ENCODE data around the gene MAGEB4. TPM values are rescaled to one million over a fixed set of nuclear protein-coding genes. Genes with fewer than 3 reads are reported as not detected.

MAGEB4 gene
- total RNA-seq, 3 donors from 2014 or later (not counting 1 experiment from before 2014, with no cell fraction given) = not detected

DNA sequence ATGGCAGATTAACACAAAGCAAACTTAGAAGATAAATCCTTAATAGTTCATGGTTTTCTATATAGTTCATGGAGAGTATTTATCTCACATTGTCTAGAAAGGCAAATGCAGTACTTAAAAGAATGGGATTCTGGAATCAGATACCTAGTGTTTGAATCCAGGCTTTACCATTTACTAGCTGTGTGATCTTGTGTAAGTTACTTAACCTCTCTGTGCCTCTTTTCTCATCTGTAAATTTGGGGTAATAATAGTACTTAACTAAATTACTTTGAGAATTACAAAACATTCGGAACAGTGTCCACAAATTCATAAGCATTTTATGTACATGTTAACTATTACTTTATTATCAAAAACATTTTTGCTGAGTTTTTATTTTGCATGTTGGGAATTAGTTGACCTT is 21.0 kb downstream of the MAGEB4 start:
- no peaks in the 10 kb centered on the region for H3K4me1 ChIP-seq (ENCODE audit: control insufficient read depth, insufficient read depth, low read length)
- no peaks in the 10 kb centered on the region for H3K36me3 Mint-ChIP-seq
- H3K4me1 Mint-ChIP-seq = no peaks in the 10 kb centered on the region
- no peaks in the 10 kb centered on the region for H3K27me3 ChIP-seq (ENCODE audit: control insufficient read depth, insufficient read depth, low read length)
- H3K4me3 ChIP-seq (ENCODE audit: low read length) = no peak overlapping the region
- peaks cover 2% of the 10 kb centered on the region in 2 donors for H3K9me3 Mint-ChIP-seq
- ATAC-seq (no peak), DNase-seq (no peak)
- no peak overlapping the region for H3K4me3 Mint-ChIP-seq
- H3K27me3 Mint-ChIP-seq (ENCODE audit: low read depth in 2 of 2) = no peaks in the 10 kb centered on the region
- no peaks in the 10 kb centered on the region for H3K36me3 ChIP-seq (ENCODE audit: control insufficient read depth, insufficient read depth, low read length)
- H3K9me3 ChIP-seq (ENCODE audit: control insufficient read depth, insufficient read depth, low read length) = no peaks in the 10 kb centered on the region
- TF ChIP-seq, protein P1, sequence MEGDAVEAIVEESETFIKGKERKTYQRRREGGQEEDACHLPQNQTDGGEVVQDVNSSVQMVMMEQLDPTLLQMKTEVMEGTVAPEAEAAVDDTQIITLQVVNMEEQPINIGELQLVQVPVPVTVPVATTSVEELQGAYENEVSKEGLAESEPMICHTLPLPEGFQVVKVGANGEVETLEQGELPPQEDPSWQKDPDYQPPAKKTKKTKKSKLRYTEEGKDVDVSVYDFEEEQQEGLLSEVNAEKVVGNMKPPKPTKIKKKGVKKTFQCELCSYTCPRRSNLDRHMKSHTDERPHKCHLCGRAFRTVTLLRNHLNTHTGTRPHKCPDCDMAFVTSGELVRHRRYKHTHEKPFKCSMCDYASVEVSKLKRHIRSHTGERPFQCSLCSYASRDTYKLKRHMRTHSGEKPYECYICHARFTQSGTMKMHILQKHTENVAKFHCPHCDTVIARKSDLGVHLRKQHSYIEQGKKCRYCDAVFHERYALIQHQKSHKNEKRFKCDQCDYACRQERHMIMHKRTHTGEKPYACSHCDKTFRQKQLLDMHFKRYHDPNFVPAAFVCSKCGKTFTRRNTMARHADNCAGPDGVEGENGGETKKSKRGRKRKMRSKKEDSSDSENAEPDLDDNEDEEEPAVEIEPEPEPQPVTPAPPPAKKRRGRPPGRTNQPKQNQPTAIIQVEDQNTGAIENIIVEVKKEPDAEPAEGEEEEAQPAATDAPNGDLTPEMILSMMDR (IDR thresholded peaks at IDR 0.05) = no peak
- WGBS (ENCODE audit: insufficient coverage) = no CpG with 5 or more reads among the region's 1 CpG
- H3K27ac ChIP-seq (ENCODE audit: low read length) = no peak overlapping the region
- intact Hi-C loops (cut with micrococcal nuclease) = no loop called here
- no peak overlapping the region for H3K27ac Mint-ChIP-seq

DNA sequence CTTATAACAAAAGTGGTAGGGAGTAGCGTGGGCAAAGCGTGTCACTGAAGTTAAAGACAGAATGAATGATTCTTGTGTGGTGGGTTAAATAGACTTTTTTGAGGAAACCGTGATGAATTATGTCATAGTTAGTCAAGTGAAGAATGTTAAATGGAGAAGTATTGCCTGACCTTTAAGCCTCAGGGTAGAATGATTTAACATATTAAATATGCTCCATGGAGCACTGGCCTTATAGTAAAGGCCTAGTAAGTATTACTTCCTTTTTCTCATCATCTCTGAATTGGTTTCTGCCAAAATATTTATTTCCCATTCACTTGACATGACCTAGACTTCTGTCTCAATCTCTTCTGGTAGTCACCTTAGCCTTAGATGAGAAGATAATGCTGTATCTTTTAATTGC is 28.8 kb downstream of the MAGEB4 start:
- 76% methylated on average over 3 of the region's 3 CpGs for WGBS (ENCODE audit: insufficient coverage)
- H3K4me1 ChIP-seq (ENCODE audit: control insufficient read depth, insufficient read depth, low read length) = no peaks in the 10 kb centered on the region

DNA sequence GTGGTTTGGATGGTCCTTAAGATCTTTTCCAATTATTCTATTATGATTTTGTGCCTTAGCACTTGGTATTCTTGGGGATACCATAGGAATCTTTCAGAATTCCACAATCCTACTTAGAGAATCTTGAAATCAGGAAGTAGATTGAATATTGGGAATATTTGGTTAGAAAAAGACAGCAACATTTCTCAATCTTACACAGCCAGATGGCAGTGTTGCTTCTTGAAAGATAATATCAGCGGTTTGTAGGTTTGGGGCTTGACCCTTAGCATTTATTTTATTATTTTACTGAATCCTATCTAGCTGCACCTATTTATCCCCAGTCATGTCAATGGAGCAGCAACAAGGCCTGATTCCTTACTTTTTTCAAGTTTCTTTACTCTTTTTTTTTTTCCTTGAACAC is 33.7 kb downstream of the MAGEB4 start:
- H3K36me3 Mint-ChIP-seq = no peaks in the 10 kb centered on the region
- H3K27ac Mint-ChIP-seq = no peak overlapping the region
- no peak overlapping the region for H3K4me3 Mint-ChIP-seq
- intact Hi-C loops (cut with micrococcal nuclease) = no loop called here
- Histone ChIP-seq H3K4me3 (ENCODE audit: low read length) (no peak overlapping the region), H3K9me3 (ENCODE audit: control insufficient read depth, insufficient read depth, low read length) (no peaks in the 10 kb centered on the region), H3K27me3 (ENCODE audit: control insufficient read depth, insufficient read depth, low read length) (no peaks in the 10 kb centered on the region), H3K4me1 (ENCODE audit: control insufficient read depth, insufficient read depth, low read length) (no peaks in the 10 kb centered on the region), H3K27ac (ENCODE audit: low read length) (no peak overlapping the region), H3K36me3 (ENCODE audit: control insufficient read depth, insufficient read depth, low read length) (no peaks in the 10 kb centered on the region)
- H3K9me3 Mint-ChIP-seq = peaks cover 3 to 4% of the 10 kb centered on the region in 2 donors
- WGBS (ENCODE audit: insufficient coverage) = no CpG with 5 or more reads among the region's 1 CpG
- peaks cover 0 to 9% of the 10 kb centered on the region in 2 donors for H3K27me3 Mint-ChIP-seq (ENCODE audit: low read depth in 2 of 2)
- no peak for ATAC-seq
- no peak for DNase-seq
- TF ChIP-seq, protein P1 (IDR thresholded peaks at IDR 0.05) = no peak
- H3K4me1 Mint-ChIP-seq = no peaks in the 10 kb centered on the region

More for the DNA sequence above, 28.8 kb downstream of the MAGEB4 start:
- peaks cover 5 to 6% of the 10 kb centered on the region in 2 donors for H3K9me3 Mint-ChIP-seq
- no peaks in the 10 kb centered on the region for H3K27me3 ChIP-seq (ENCODE audit: control insufficient read depth, insufficient read depth, low read length)
- H3K9me3 ChIP-seq (ENCODE audit: control insufficient read depth, insufficient read depth, low read length) = no peaks in the 10 kb centered on the region
- H3K27me3 Mint-ChIP-seq (ENCODE audit: low read depth in 2 of 2) = no peaks in the 10 kb centered on the region
- H3K27ac ChIP-seq (ENCODE audit: low read length) = no peak overlapping the region
- no peak overlapping the region for H3K27ac Mint-ChIP-seq
- DNase-seq (no peak), ATAC-seq (no peak)
- H3K4me3 ChIP-seq (ENCODE audit: low read length) = no peak overlapping the region
- TF ChIP-seq, protein P1 (IDR thresholded peaks at IDR 0.05) = no peak
- no peak overlapping the region for H3K4me3 Mint-ChIP-seq
- no peaks in the 10 kb centered on the region for H3K36me3 ChIP-seq (ENCODE audit: control insufficient read depth, insufficient read depth, low read length)
- no peaks in the 10 kb centered on the region for H3K4me1 Mint-ChIP-seq
- intact Hi-C loops (cut with micrococcal nuclease) = no loop called here
- no peaks in the 10 kb centered on the region for H3K36me3 Mint-ChIP-seq

DNA sequence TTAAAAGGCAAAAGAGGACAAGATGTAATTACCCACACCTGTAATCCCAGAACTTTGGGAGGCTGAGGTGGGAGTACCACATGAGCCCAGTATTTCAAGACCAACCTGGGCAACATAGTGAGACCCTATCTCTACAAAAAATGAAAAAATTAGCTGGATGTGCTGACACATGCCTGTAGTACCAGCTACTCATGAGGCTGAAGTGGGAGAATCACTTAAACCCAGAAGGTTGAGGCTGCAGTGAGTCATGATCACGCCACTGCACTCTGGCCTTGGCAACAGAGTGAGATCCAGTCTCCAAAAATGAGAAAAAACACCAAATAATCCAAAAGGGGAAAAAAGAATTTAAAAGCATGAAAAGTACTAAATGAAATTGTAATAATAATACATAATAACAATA is 36.6 kb downstream of the MAGEB4 start:
- DNase-seq = no peak
- no CpG with 5 or more reads among the region's 1 CpG for WGBS (ENCODE audit: insufficient coverage)
- no peaks in the 10 kb centered on the region for H3K36me3 Mint-ChIP-seq
- H3K27ac Mint-ChIP-seq = no peak overlapping the region
- Histone ChIP-seq H3K36me3 (ENCODE audit: control insufficient read depth, insufficient read depth, low read length) (no peaks in the 10 kb centered on the region), H3K27ac (ENCODE audit: low read length) (no peak overlapping the region), H3K4me3 (ENCODE audit: low read length) (no peak overlapping the region), H3K9me3 (ENCODE audit: control insufficient read depth, insufficient read depth, low read length) (no peaks in the 10 kb centered on the region), H3K4me1 (ENCODE audit: control insufficient read depth, insufficient read depth, low read length) (no peaks in the 10 kb centered on the region), H3K27me3 (ENCODE audit: control insufficient read depth, insufficient read depth, low read length) (no peaks in the 10 kb centered on the region)
- peaks cover 0 to 3% of the 10 kb centered on the region in 2 donors for H3K9me3 Mint-ChIP-seq
- H3K4me3 Mint-ChIP-seq = no peak overlapping the region
- intact Hi-C loops (cut with micrococcal nuclease) = no loop called here
- no peak for ATAC-seq
- TF ChIP-seq, protein P1 (IDR thresholded peaks at IDR 0.05) = no peak
- H3K4me1 Mint-ChIP-seq = no peaks in the 10 kb centered on the region
- peaks cover 0 to 9% of the 10 kb centered on the region in 2 donors for H3K27me3 Mint-ChIP-seq (ENCODE audit: low read depth in 2 of 2)

Data from natural killer cell (primary cell).